Keratinocyte (primary cell): Measurements from ENCODE around the gene CRAMP1. TPM values are rescaled to one million over a fixed set of nuclear protein-coding genes. Genes with fewer than 3 reads are reported as not detected.

Source experiments
- DNase-seq: peaks from one replicate; pipeline ENCODE4 v3.0.0-alpha.2; 2011; ENCODE audit warnings: low read depth, missing footprints, low spot score
- FAIRE-seq: peaks from 2 replicates; lab custom pipeline; 2011; peaks lifted over from hg19 to GRCh38; lab: Jason Lieb, UNC
- H2AFZ ChIP-seq: 2 replicates; pipeline ENCODE4 v1.6.0; 2012; ENCODE audit warnings: low read length, control low read depth, inconsistent platforms; ENCODE audit not compliant: control insufficient read depth
- H3K27ac ChIP-seq: 2 replicates; pipeline ENCODE4 v1.5.1; 2011; ENCODE audit warnings: low read length; ENCODE audit not compliant: control insufficient read depth, insufficient read depth
- H3K27me3 ChIP-seq: 3 replicates; pipeline ENCODE4 v1.6.0; 2011; ENCODE audit warnings: low read length; ENCODE audit not compliant: control insufficient read depth, insufficient read depth; ENCODE audit errors: extremely low read depth
- H3K36me3 ChIP-seq, 2 experiments: 2 replicates in 1 of 2; 3 replicates in 1 of 2; pipeline ENCODE4 v1.5.1; 2011; ENCODE audit warnings: low read length in 2 of 2, mild to moderate bottlenecking in 1 of 2; ENCODE audit not compliant: control insufficient read depth in 2 of 2, insufficient read depth in 2 of 2; ENCODE audit errors: extremely low read depth in 1 of 2
- H3K4me1 ChIP-seq: 3 replicates; pipeline ENCODE4 v1.5.1; 2011; ENCODE audit warnings: low read length; ENCODE audit not compliant: control insufficient read depth, insufficient read depth; ENCODE audit errors: extremely low read depth
- H3K4me2 ChIP-seq: 3 replicates; pipeline ENCODE4 v1.6.0; 2011; ENCODE audit warnings: low read depth, low read length; ENCODE audit not compliant: control insufficient read depth, insufficient read depth; ENCODE audit errors: extremely low read depth
- H3K4me3 ChIP-seq, 3 experiments: fragments of 200-600 bp in 1 of 3; sonication (generic) in 1 of 3; 2 replicates in 2 of 3; 3 replicates in 1 of 3; pipeline ENCODE4 v1.5.1; 2011 to 2016; ENCODE audit warnings: low read length in 3 of 3, mild to moderate bottlenecking in 3 of 3, control low read depth in 2 of 3, inconsistent platforms in 1 of 3, low read depth in 1 of 3, mixed read lengths in 1 of 3, mixed run types in 1 of 3, moderate library complexity in 1 of 3; ENCODE audit not compliant: control insufficient read depth in 2 of 3, insufficient read depth in 2 of 3; ENCODE audit errors: extremely low read depth in 1 of 3
- H3K79me2 ChIP-seq: 2 replicates; pipeline ENCODE4 v1.6.0; 2012; ENCODE audit warnings: low read length; ENCODE audit not compliant: control insufficient read depth, insufficient read depth
- H3K9ac ChIP-seq: 3 replicates; pipeline ENCODE4 v1.6.0; 2011; ENCODE audit warnings: low read length; ENCODE audit not compliant: control insufficient read depth, insufficient read depth; ENCODE audit errors: extremely low read depth
- H3K9me1 ChIP-seq: 3 replicates; pipeline ENCODE4 v1.6.0; 2011; ENCODE audit warnings: low read length; ENCODE audit not compliant: control insufficient read depth, insufficient read depth; ENCODE audit errors: extremely low read depth
- H3K9me3 ChIP-seq: 2 replicates; pipeline ENCODE4 v1.5.1; 2012; ENCODE audit warnings: low read depth, low read length; ENCODE audit not compliant: control insufficient read depth
- H4K20me1 ChIP-seq: 3 replicates; pipeline ENCODE4 v1.6.0; 2011; ENCODE audit warnings: low read length; ENCODE audit not compliant: control insufficient read depth, insufficient read depth; ENCODE audit errors: extremely low read depth
- EZH2 ChIP-seq: IDR thresholded peaks from one replicate; pipeline ENCODE4 v1.6.1; 2012; ENCODE audit warnings: inconsistent platforms, mild to moderate bottlenecking, low read length, moderate library complexity
- dilution Hi-C: fragments of 300-500 bp; cut with MboI; formaldehyde crosslinking; loops from one replicate; pipeline ENCODE4 v1.7.0; 2020; ENCODE audit warnings: low sequenced_read_pairs; ENCODE audit not compliant: extremely low pct_ligation_motif_present
- polyA plus RNA-seq, 5 experiments: library from polyadenylated mRNA; depleted of rRNA in 3 of 5; stranded (reverse) in 3 of 5; stranded (forward) in 1 of 5; unstranded in 1 of 5; fragments of >200 nt; gene quantifications; 1 replicate in 1 of 5; 2 replicates in 3 of 5; 3 replicates in 1 of 5; pipeline versions ENCODE4 v1.2.1 to v1.2.3, GENCODE V29; 2011 to 2012; ENCODE audit warnings: missing spikeins in 2 of 5, low read depth in 1 of 5, low replicate concordance in 1 of 5
- TF ChIP-seq, protein P1 (sequence below), 3 experiments: IDR thresholded peaks in 1 of 3; conservative IDR thresholded peaks in 1 of 3; optimal IDR thresholded peaks in 1 of 3; 2 replicates in 2 of 3; 3 replicates in 1 of 3; pipeline versions ENCODE3 to v1.5.1; 2011; ENCODE audit warnings: low read length in 3 of 3, mild to moderate bottlenecking in 3 of 3, moderate library complexity in 2 of 3, control low read depth in 1 of 3, inconsistent platforms in 1 of 3; ENCODE audit not compliant: insufficient read depth in 2 of 3; ENCODE audit errors: extremely low read depth in 1 of 3

Gene CRAMP1
- polyA plus RNA-seq, 1 donor (not counting 4 experiments of a cell fraction or from before 2014, with no cell fraction given) = 6.5 TPM

DNA sequence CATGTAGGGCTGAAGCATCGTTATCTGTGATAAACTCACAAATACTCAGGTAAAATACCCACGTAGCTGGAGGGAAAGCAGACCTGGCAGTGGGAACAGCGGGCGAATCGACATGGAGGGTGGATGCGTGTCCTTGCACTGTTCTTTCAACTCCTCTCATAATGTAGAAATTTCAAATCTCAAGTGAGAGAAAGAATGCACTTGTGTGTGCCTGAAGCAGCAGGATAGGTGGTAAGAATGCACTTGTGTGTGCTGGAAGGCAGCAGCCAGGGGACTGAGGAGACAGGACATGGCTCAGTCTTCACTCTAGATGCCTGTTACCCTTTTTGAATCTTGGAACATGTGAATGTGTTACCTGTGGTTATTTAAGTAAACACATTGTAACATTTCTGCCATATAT, 10.7 kb upstream of the CRAMP1 start:
- dilution Hi-C loops = no loop called here

DNA sequence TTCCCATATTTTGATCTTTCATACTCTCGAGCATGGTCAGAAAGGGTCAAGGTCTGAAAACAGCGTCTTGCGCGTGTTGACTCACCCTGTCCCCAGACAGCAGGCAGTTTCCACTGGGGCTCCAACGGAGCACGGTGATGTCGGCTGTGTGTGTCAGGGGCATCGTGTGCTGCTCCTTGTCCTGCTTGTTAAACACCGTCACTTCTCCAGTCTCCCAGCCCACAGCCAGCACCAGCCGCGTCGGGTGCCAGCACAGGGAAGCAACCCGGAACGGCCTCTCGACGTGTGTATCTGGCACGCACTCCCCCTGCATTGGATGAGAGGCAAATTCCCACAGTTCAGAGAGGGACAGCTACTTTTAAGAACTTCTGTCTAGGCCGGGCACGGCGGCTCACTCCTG, 9.9 kb upstream of the CRAMP1 start:
- Histone ChIP-seq H3K4me2 (no peak overlapping the region), H3K9me3 (no peaks in the 10 kb centered on the region), H3K79me2 (no peaks in the 10 kb centered on the region), H3K9ac (no peak overlapping the region), H2AFZ (no peak overlapping the region), H3K9me1 (no peaks in the 10 kb centered on the region), H3K27me3 (no peaks in the 10 kb centered on the region), H3K4me3 (no peak overlapping the region), H3K27ac (no peak overlapping the region), H4K20me1 (no peaks in the 10 kb centered on the region), H3K4me1 (no peaks in the 10 kb centered on the region), H3K36me3 (peaks cover 7 to 9% of the 10 kb centered on the region in 2 experiments)
- dilution Hi-C loops = no loop called here
- DNase-seq (no peak), FAIRE-seq (no peak)
- TF ChIP-seq, protein P1, sequence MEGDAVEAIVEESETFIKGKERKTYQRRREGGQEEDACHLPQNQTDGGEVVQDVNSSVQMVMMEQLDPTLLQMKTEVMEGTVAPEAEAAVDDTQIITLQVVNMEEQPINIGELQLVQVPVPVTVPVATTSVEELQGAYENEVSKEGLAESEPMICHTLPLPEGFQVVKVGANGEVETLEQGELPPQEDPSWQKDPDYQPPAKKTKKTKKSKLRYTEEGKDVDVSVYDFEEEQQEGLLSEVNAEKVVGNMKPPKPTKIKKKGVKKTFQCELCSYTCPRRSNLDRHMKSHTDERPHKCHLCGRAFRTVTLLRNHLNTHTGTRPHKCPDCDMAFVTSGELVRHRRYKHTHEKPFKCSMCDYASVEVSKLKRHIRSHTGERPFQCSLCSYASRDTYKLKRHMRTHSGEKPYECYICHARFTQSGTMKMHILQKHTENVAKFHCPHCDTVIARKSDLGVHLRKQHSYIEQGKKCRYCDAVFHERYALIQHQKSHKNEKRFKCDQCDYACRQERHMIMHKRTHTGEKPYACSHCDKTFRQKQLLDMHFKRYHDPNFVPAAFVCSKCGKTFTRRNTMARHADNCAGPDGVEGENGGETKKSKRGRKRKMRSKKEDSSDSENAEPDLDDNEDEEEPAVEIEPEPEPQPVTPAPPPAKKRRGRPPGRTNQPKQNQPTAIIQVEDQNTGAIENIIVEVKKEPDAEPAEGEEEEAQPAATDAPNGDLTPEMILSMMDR (optimal IDR thresholded peaks at IDR 0.05 in 1 of 3, IDR thresholded peaks at IDR 0.05 in 1 of 3, conservative IDR thresholded peaks at IDR 0.05 in 1 of 3; ENCODE audit: extremely low read depth in 1 of 3, insufficient read depth in 2 of 3, low read length in 3 of 3) = no peak
- TF ChIP-seq EZH2 = no peak

More for the DNA sequence above, 10.7 kb upstream of the CRAMP1 start:
- H3K27me3 ChIP-seq = no peaks in the 10 kb centered on the region
- H2AFZ ChIP-seq = no peak overlapping the region
- no peak overlapping the region for H3K4me2 ChIP-seq
- H3K9me3 ChIP-seq = no peaks in the 10 kb centered on the region
- no peak overlapping the region for H3K4me3 ChIP-seq
- no peak overlapping the region for H3K27ac ChIP-seq
- H3K4me1 ChIP-seq = no peaks in the 10 kb centered on the region
- no peaks in the 10 kb centered on the region for H3K9me1 ChIP-seq
- no peaks in the 10 kb centered on the region for H3K79me2 ChIP-seq
- TF ChIP-seq, protein P1 (optimal IDR thresholded peaks at IDR 0.05 in 1 of 3, IDR thresholded peaks at IDR 0.05 in 1 of 3, conservative IDR thresholded peaks at IDR 0.05 in 1 of 3; ENCODE audit: extremely low read depth in 1 of 3, insufficient read depth in 2 of 3, low read length in 3 of 3) = no peak
- TF ChIP-seq EZH2 = no peak
- FAIRE-seq (no peak), DNase-seq (no peak)
- no peaks in the 10 kb centered on the region for H4K20me1 ChIP-seq
- peaks cover 3 to 4% of the 10 kb centered on the region in 2 experiments for H3K36me3 ChIP-seq
- no peak overlapping the region for H3K9ac ChIP-seq
